Cardiac muscle cell (in vitro differentiated cells and primary cell): ENCODE data around the gene DNAI7. TPM values are rescaled to one million over a fixed set of nuclear protein-coding genes. Genes with fewer than 3 reads are reported as not detected.

Experiments
- DNase-seq, 2 donors: peaks; one replicate each; pipeline versions ENCODE4 v3.0.0 to v3.0.0-alpha.2; 2010 to 2017; ENCODE audit warnings: low read depth in 1 of 2, low spot score in 1 of 2
- H3K27ac ChIP-seq: fragments of 200-600 bp; sonication (generic); 2 replicates; pipeline ENCODE4 v1.5.1; 2016
- H3K27me3 ChIP-seq: fragments of 200-600 bp; sonication (generic); 2 replicates; pipeline ENCODE4 v1.6.0; 2016; ENCODE audit warnings: control low read depth
- H3K36me3 ChIP-seq: fragments of 200-600 bp; sonication (generic); 2 replicates; pipeline ENCODE4 v1.5.1; 2016; ENCODE audit warnings: control low read depth
- H3K4me1 ChIP-seq: fragments of 200-600 bp; sonication (generic); 2 replicates; pipeline ENCODE4 v1.8.1; 2017; ENCODE audit warnings: low read depth, mild to moderate bottlenecking, mixed run types
- H3K4me3 ChIP-seq: fragments of 200-600 bp; sonication (generic); 2 replicates; pipeline ENCODE4 v1.5.1; 2016; ENCODE audit warnings: mild to moderate bottlenecking
- H3K9me3 ChIP-seq: fragments of 200-600 bp; sonication (generic); 2 replicates; pipeline ENCODE4 v1.5.1; 2017; ENCODE audit warnings: low read depth, mild to moderate bottlenecking, control low read depth
- CTCF ChIP-seq: IDR thresholded peaks from 2 replicates; pipeline ENCODE4 v1.5.1; 2012; ENCODE audit warnings: low read depth, mild to moderate bottlenecking, low read length
- polyA plus RNA-seq: library from polyadenylated mRNA; unstranded; fragments of >200 nt; fragmentation: Nextera tagmentation; extraction: Ambion mirVana; gene quantifications from 2 replicates; pipeline ENCODE4 v1.2.1, GENCODE V29; 2016
- total RNA-seq: library from RNA; depleted of rRNA; stranded (reverse); fragments of >200 nt; gene quantifications from 2 replicates; pipeline ENCODE4 v1.2.3, GENCODE V29; 2016

DNAI7 gene
- total and polyA plus RNA-seq, 2 experiments from 2014 or later: 0.57 to 0.77 TPM

GRCh38 chr12:25182765-25183164 lies 12.2 kb downstream of the DNAI7 start:
- H3K4me3 ChIP-seq: no peak overlapping the region
- H3K27ac ChIP-seq: no peak overlapping the region
- no peaks in the 10 kb centered on the region for H3K4me1 ChIP-seq
- H3K36me3 ChIP-seq: no peaks in the 10 kb centered on the region
- no peak for TF ChIP-seq CTCF
- DNase-seq: no peak
- no peaks in the 10 kb centered on the region for H3K9me3 ChIP-seq
- H3K27me3 ChIP-seq: no peaks in the 10 kb centered on the region

- H3K36me3 ChIP-seq: no peaks in the 10 kb centered on the region
- no peak overlapping the region for H3K4me3 ChIP-seq
- no peaks in the 10 kb centered on the region for H3K27me3 ChIP-seq
- TF ChIP-seq CTCF: no peak
- H3K9me3 ChIP-seq: no peaks in the 10 kb centered on the region
- no peak overlapping the region for H3K27ac ChIP-seq
- H3K4me1 ChIP-seq: no peaks in the 10 kb centered on the region
- DNase-seq: no peak
These were observed 32.1 kb downstream of the DNAI7 start for GRCh38 chr12:25162866-25163265.

GRCh38 chr12:25156061-25156460 lies 38.9 kb downstream of the DNAI7 start:
- Histone ChIP-seq H3K9me3 (no peaks in the 10 kb centered on the region), H3K4me1 (no peaks in the 10 kb centered on the region), H3K4me3 (no peak overlapping the region), H3K27ac (no peak overlapping the region), H3K27me3 (no peaks in the 10 kb centered on the region), H3K36me3 (no peaks in the 10 kb centered on the region)
- no peak for TF ChIP-seq CTCF
- DNase-seq: no peak

GRCh38 chr12:25155022-25155576 lies 39.9 kb downstream of the DNAI7 start:
- TF ChIP-seq CTCF: peak; percentile 77
- DNase-seq: peak; percentile 14 to 43
- H3K9me3 ChIP-seq: no peaks in the 10 kb centered on the region
- H3K27me3 ChIP-seq: no peaks in the 10 kb centered on the region
- no peaks in the 10 kb centered on the region for H3K4me1 ChIP-seq
- H3K27ac ChIP-seq: no peak overlapping the region
- no peak overlapping the region for H3K4me3 ChIP-seq
- no peaks in the 10 kb centered on the region for H3K36me3 ChIP-seq

- H3K27ac ChIP-seq: no peak overlapping the region
- no peak for DNase-seq
- no peaks in the 10 kb centered on the region for H3K27me3 ChIP-seq
- H3K4me1 ChIP-seq: no peaks in the 10 kb centered on the region
- TF ChIP-seq CTCF: no peak
- H3K36me3 ChIP-seq: no peaks in the 10 kb centered on the region
- H3K9me3 ChIP-seq: no peaks in the 10 kb centered on the region
- no peak overlapping the region for H3K4me3 ChIP-seq
These were observed 42.9 kb downstream of the DNAI7 start for GRCh38 chr12:25152055-25152454.
